GM18498 (cell line): ENCODE measurements around the gene OR1L8.

Experiments used
- ATAC-seq: cut with Tn5 transposase; IDR thresholded peaks from one replicate; pipeline ENCODE4 v1.9.1; 2021; ENCODE audit warnings: mild to moderate bottlenecking, moderate library complexity; ENCODE audit not compliant: unreplicated experiment

OR1L8 gene

GRCh38 chr9:122518841-122519240 is 64.3 kb downstream of the OR1L8 start, which contains the start of gene OR1J4:
OR1J4 (plus strand) TSS chr9:122519141; CDS start chr9:122519141, 0 bp downstream.
- no peak for ATAC-seq

- no peak for ATAC-seq
Measured at GRCh38 chr9:122518226-122518625, 65.0 kb downstream of the OR1L8 start.
